Liver (tissue), 9 donors: ENCODE data around the gene KCNIP1. TPM values are rescaled to one million over a fixed set of nuclear protein-coding genes. Genes with fewer than 3 reads are reported as not detected.
A peak's percentile ranks its signal among the peaks of the same experiment; 100 is the strongest.

ENCODE experiments used
- DNase-seq: peaks from one replicate; pipeline ENCODE4 v3.0.0-alpha.2; 2017; ENCODE audit warnings: low spot score
- H3K27ac ChIP-seq, 2 donors: one replicate each; pipeline ENCODE4 v1.7.0; 2013; ENCODE audit warnings: inconsistent platforms in 2 of 2, low read length in 2 of 2, control low read depth in 1 of 2, low read depth in 1 of 2, mild to moderate bottlenecking in 1 of 2
- H3K27me3 ChIP-seq, 4 donors: one replicate each; pipeline versions ENCODE4 v1.6.1 to v1.7.0; 2013; ENCODE audit warnings: low read length in 3 of 4, inconsistent platforms in 1 of 4, mild to moderate bottlenecking in 1 of 4, moderate library complexity in 1 of 4; ENCODE audit not compliant: control insufficient read depth in 4 of 4, insufficient read depth in 4 of 4
- H3K36me3 ChIP-seq, 4 donors: one replicate each; pipeline versions ENCODE4 v1.6.1 to v1.7.0; 2013; ENCODE audit warnings: low read length in 3 of 4, mild to moderate bottlenecking in 3 of 4, low read depth in 1 of 4, moderate library complexity in 1 of 4; ENCODE audit not compliant: control insufficient read depth in 4 of 4, insufficient read depth in 3 of 4
- H3K4me1 ChIP-seq, 4 donors: one replicate each; pipeline versions ENCODE4 v1.6.1 to v1.7.0; 2013; ENCODE audit warnings: low read length in 3 of 4, mild to moderate bottlenecking in 3 of 4, moderate library complexity in 1 of 4; ENCODE audit not compliant: control insufficient read depth in 4 of 4, insufficient read depth in 4 of 4
- H3K4me3 ChIP-seq, 3 donors: one replicate each; pipeline versions ENCODE4 v1.6.1 to v1.7.0; 2013; ENCODE audit warnings: low read length in 3 of 3, control low read depth in 1 of 3, low read depth in 1 of 3, mild to moderate bottlenecking in 1 of 3
- H3K9ac ChIP-seq, 2 donors: one replicate each; pipeline ENCODE4 v1.7.0; 2013; ENCODE audit warnings: low read length in 2 of 2, mild to moderate bottlenecking in 2 of 2, moderate library complexity in 2 of 2, control low read depth in 1 of 2, low read depth in 1 of 2
- H3K9me3 ChIP-seq, 4 donors: one replicate each; pipeline versions ENCODE4 v1.6.1 to v1.7.0; 2013; ENCODE audit warnings: low read length in 3 of 4; ENCODE audit not compliant: control insufficient read depth in 4 of 4
- ATF3 ChIP-seq: IDR thresholded peaks from 2 replicates; pipeline ENCODE4 v1.6.1; 2016; ENCODE audit warnings: antibody characterized with exemption
- CTCF ChIP-seq: fragments of 150-350 bp; IDR thresholded peaks from 2 replicates; pipeline ENCODE4 v1.5.1; 2017; ENCODE audit warnings: improper control_type of control experiment, low read depth, low read length; ENCODE audit not compliant: missing input control
- EGR1 ChIP-seq, 2 donors: IDR thresholded peaks; 2 replicates each; pipeline ENCODE4 v1.6.1; 2016 to 2018; ENCODE audit warnings: antibody characterized with exemption in 2 of 2, low read depth in 2 of 2
- FOXA1 ChIP-seq: IDR thresholded peaks from 2 replicates; pipeline ENCODE4 v1.6.1; 2016; ENCODE audit warnings: antibody characterized with exemption
- FOXA2 ChIP-seq: IDR thresholded peaks from 2 replicates; pipeline ENCODE4 v1.6.1; 2016; ENCODE audit warnings: antibody characterized with exemption
- GABPA ChIP-seq, 2 donors: IDR thresholded peaks in 1 of 2; conservative IDR thresholded peaks in 1 of 2; 2 replicates each; pipeline ENCODE4 v1.6.1; 2016; ENCODE audit warnings: antibody characterized with exemption in 2 of 2, mild to moderate bottlenecking in 1 of 2, moderate library complexity in 1 of 2
- HNF4G ChIP-seq: IDR thresholded peaks from 2 replicates; pipeline ENCODE4 v1.6.1; 2016; ENCODE audit warnings: antibody characterized with exemption
- NR2F2 ChIP-seq: IDR thresholded peaks from 2 replicates; pipeline ENCODE4 v1.6.1; 2016; ENCODE audit warnings: antibody characterized with exemption
- RAD21 ChIP-seq, 2 donors: IDR thresholded peaks; 2 replicates each; pipeline ENCODE4 v1.6.1; 2016; ENCODE audit warnings: antibody characterized with exemption in 2 of 2, mild to moderate bottlenecking in 2 of 2
- SP1 ChIP-seq: IDR thresholded peaks from 2 replicates; pipeline ENCODE4 v1.6.1; 2018; ENCODE audit warnings: antibody characterized with exemption, mild to moderate bottlenecking
- TAF1 ChIP-seq: conservative IDR thresholded peaks from 2 replicates; pipeline ENCODE4 v1.6.1; 2016; ENCODE audit warnings: antibody characterized with exemption, mild to moderate bottlenecking
- YY1 ChIP-seq: IDR thresholded peaks from 2 replicates; pipeline ENCODE4 v1.6.1; 2016; ENCODE audit warnings: antibody characterized with exemption, mild to moderate bottlenecking
- ZBTB33 ChIP-seq: IDR thresholded peaks from 2 replicates; pipeline ENCODE4 v1.6.1; 2016; ENCODE audit warnings: antibody characterized with exemption
- WGBS: extraction: QIAGEN DNeasy Blood & Tissue Kit; methylation state at CpG from one replicate; pipeline ENCODE4 v1.1.7; 2013; 5-methylcytosine and 5-hydroxymethylcytosine counted together
- polyA plus RNA-seq, 2 donors: library from polyadenylated mRNA; stranded (reverse) in 1 of 2; unstranded in 1 of 2; fragments of 200-250 nt in 1 of 2; fragments of >200 nt in 1 of 2; fragmentation: Nextera tagmentation in 1 of 2; extraction: Ambion mirVana in 1 of 2; gene quantifications; one replicate each; pipeline versions ENCODE4 v1.2.1 to v1.2.3, GENCODE V29; 2013 to 2015
- total RNA-seq, 2 donors: library from RNA; depleted of rRNA; stranded (reverse); fragments of >200 nt; gene quantifications; one replicate each; pipeline ENCODE4 v1.2.3, GENCODE V29; 2014
- donor health status: healthy.
- donor health status: healthy.
- donor health status: healthy.
- donor health status: healthy.
- donor health status: healthy.

KCNIP1 gene
- total and polyA plus RNA-seq, 4 donors = 0.08 to 0.23 TPM; not detected in 2

- WGBS = 62% methylated on average over 5 of the region's 5 CpGs
Observed at GRCh38 chr5:170473642-170474041, 30.2 kb upstream of the KCNIP1 start.

GRCh38 chr5:170474489-170475274, 29.1 kb upstream of the KCNIP1 start:
- 91% methylated on average over 12 of the region's 12 CpGs for WGBS
- H3K4me1 ChIP-seq = no peaks in the 10 kb centered on the region
- DNase-seq = no peak
- H3K4me3 ChIP-seq = no peak overlapping the region
- peaks cover 0 to 2% (median 0%) of the 10 kb centered on the region in 4 donors for H3K9me3 ChIP-seq
- H3K27ac ChIP-seq = no peak overlapping the region
- no peaks in the 10 kb centered on the region for H3K27me3 ChIP-seq
- TF ChIP-seq HNF4G = no peak
- TF ChIP-seq EGR1 (IDR thresholded peaks at IDR 0.05; ENCODE audit: low read depth in 2 of 2) = no peak
- no peak for TF ChIP-seq ATF3
- TF ChIP-seq FOXA1 = no peak
- no peak for TF ChIP-seq GABPA (IDR thresholded peaks at IDR 0.05 in 1 of 2, conservative IDR thresholded peaks at IDR 0.05 in 1 of 2)
- no peak overlapping the region for H3K9ac ChIP-seq
- H3K36me3 ChIP-seq = no peaks in the 10 kb centered on the region

More at GRCh38 chr5:170473642-170474041, 30.2 kb upstream of the KCNIP1 start:
- Histone ChIP-seq H3K4me3 (no peak overlapping the region), H3K36me3 (no peaks in the 10 kb centered on the region), H3K4me1 (no peaks in the 10 kb centered on the region), H3K27ac (no peak overlapping the region), H3K27me3 (no peaks in the 10 kb centered on the region), H3K9me3 (peaks cover 0 to 2% (median 0%) of the 10 kb centered on the region in 4 donors), H3K9ac (no peak overlapping the region)
- no peak for DNase-seq
- TF ChIP-seq RAD21 (IDR thresholded peaks at IDR 0.05) = no peak
- no peak for TF ChIP-seq EGR1 (IDR thresholded peaks at IDR 0.05; ENCODE audit: low read depth in 2 of 2)
- TF ChIP-seq CTCF = no peak
- no peak for TF ChIP-seq YY1
- TF ChIP-seq TAF1 = no peak
- no peak for TF ChIP-seq FOXA2
- TF ChIP-seq NR2F2 = no peak
- no peak for TF ChIP-seq GABPA (IDR thresholded peaks at IDR 0.05 in 1 of 2, conservative IDR thresholded peaks at IDR 0.05 in 1 of 2)
- no peak for TF ChIP-seq SP1

GRCh38 chr5:170475294-170476000, 28.4 kb upstream of the KCNIP1 start:
- no peaks in the 10 kb centered on the region for H3K36me3 ChIP-seq
- no peaks in the 10 kb centered on the region for H3K27me3 ChIP-seq
- H3K4me1 ChIP-seq = no peaks in the 10 kb centered on the region
- no peak overlapping the region for H3K4me3 ChIP-seq
- no peak overlapping the region for H3K9ac ChIP-seq
- TF ChIP-seq ZBTB33 = no peak
- no peak for TF ChIP-seq ATF3
- no peak for TF ChIP-seq FOXA1
- peak; percentile 30 for DNase-seq
- 71% methylated on average over 6 of the region's 6 CpGs for WGBS
- no peak overlapping the region for H3K27ac ChIP-seq
- peaks cover 0 to 2% (median 0%) of the 10 kb centered on the region in 4 donors for H3K9me3 ChIP-seq
